SK-MEL-5 (cell line): ENCODE results near the gene CACFD1. TPM values are rescaled to one million over a fixed set of nuclear protein-coding genes. Genes with fewer than 3 reads are reported as not detected.

Experiments used
- DNase-seq: peaks from one replicate; pipeline ENCODE4 v3.0.0-alpha.2; 2016; ENCODE audit warnings: low read depth, low spot score
- in situ Hi-C: cut with HindIII; loops from 2 replicates; pipeline ENCODE4 v1.10.0; 2016; ENCODE audit warnings: low sequenced_read_pairs, high pct_unique_total_duplicates, low pct_unique_long_range_greater_than_20kb
- total RNA-seq: library from RNA; depleted of rRNA; stranded (reverse); fragments of >200 nt; shearing (Covaris generic); gene quantifications from 2 replicates; pipeline ENCODE4 v1.2.3, GENCODE V29; 2014

Gene CACFD1
- total RNA-seq, 1 experiment from 2014 or later, result 3.6 TPM

- no peak for DNase-seq
- in situ Hi-C loops, result loop anchor here (10.0 kb wide), 1 partner anchor 114 kb away; the partner anchor contains the start of genes STKLD1 and SURF4
Measured at GRCh38 chr9:133488686-133489252, 29.0 kb downstream of the CACFD1 start.

GRCh38 chr9:133489253-133490190 is 29.7 kb downstream of the CACFD1 start:
- in situ Hi-C loops, result loop anchor here (10.0 kb wide), 1 partner anchor 115 kb away; the partner anchor contains the start of genes STKLD1 and SURF4
- DNase-seq, result no peak

GRCh38 chr9:133490201-133490681 is 30.5 kb downstream of the CACFD1 start:
- no peak for DNase-seq
- in situ Hi-C loops, result no loop called here

- DNase-seq, result no peak
- in situ Hi-C loops, result no loop called here
Measured at GRCh38 chr9:133490865-133491655, 31.3 kb downstream of the CACFD1 start.

- in situ Hi-C loops, result no loop called here
Measured at GRCh38 chr9:133491656-133491925, 31.8 kb downstream of the CACFD1 start.

GRCh38 chr9:133492061-133493021 is 32.6 kb downstream of the CACFD1 start:
- in situ Hi-C loops, result no loop called here

More at GRCh38 chr9:133491656-133491925, 31.8 kb downstream of the CACFD1 start:
- DNase-seq, result no peak

GRCh38 chr9:133493428-133493827 is 33.6 kb downstream of the CACFD1 start:
- in situ Hi-C loops, result no loop called here
- no peak for DNase-seq

More at GRCh38 chr9:133492061-133493021, 32.6 kb downstream of the CACFD1 start:
- DNase-seq, result no peak

GRCh38 chr9:133493845-133494540 is 34.2 kb downstream of the CACFD1 start:
- DNase-seq, result no peak
- in situ Hi-C loops, result no loop called here

- in situ Hi-C loops, result no loop called here
Measured at GRCh38 chr9:133494636-133495326, 35.0 kb downstream of the CACFD1 start.

GRCh38 chr9:133495327-133496293 is 35.8 kb downstream of the CACFD1 start:
- in situ Hi-C loops, result no loop called here
- no peak for DNase-seq

More at GRCh38 chr9:133494636-133495326, 35.0 kb downstream of the CACFD1 start:
- DNase-seq, result no peak

GRCh38 chr9:133496861-133497842 is 37.4 kb downstream of the CACFD1 start:
- DNase-seq, result no peak

GRCh38 chr9:133499132-133499891 is 39.5 kb downstream of the CACFD1 start:
- in situ Hi-C loops, result no loop called here
- DNase-seq, result no peak

More at GRCh38 chr9:133496861-133497842, 37.4 kb downstream of the CACFD1 start:
- in situ Hi-C loops, result no loop called here

GRCh38 chr9:133499892-133500270 is 40.1 kb downstream of the CACFD1 start:
- in situ Hi-C loops, result no loop called here
- DNase-seq, result no peak
